Ovary (tissue), 9 donors: ENCODE data around the gene EEFSEC. TPM values are rescaled to one million over a fixed set of nuclear protein-coding genes. Genes with fewer than 3 reads are reported as not detected.
A peak's percentile ranks its signal among the peaks of the same experiment; 100 is the strongest.

Experiments used
- DNase-seq, 5 donors: peaks; one replicate each; pipeline ENCODE4 v3.0.0-alpha.2; 2019 to 2020
- H3K27ac ChIP-seq, 2 donors: fragments of 200-600 bp; one replicate each; pipeline versions ENCODE4 v1.5.1 to v1.8.0; 2019 to 2022
- H3K27me3 ChIP-seq: fragments of 200-600 bp; one replicate; pipeline ENCODE4 v1.8.0; 2022
- H3K36me3 ChIP-seq: fragments of 200-600 bp; sonication (generic); one replicate; pipeline ENCODE4 v1.5.1; 2019
- H3K4me1 ChIP-seq: one replicate; pipeline ENCODE4 v1.8.1; 2013; ENCODE audit warnings: mild to moderate bottlenecking, moderate library complexity; ENCODE audit not compliant: insufficient read depth
- H3K4me3 ChIP-seq: fragments of 200-600 bp; sonication (generic); one replicate; pipeline ENCODE4 v1.5.1; 2017
- H3K9me3 ChIP-seq, 2 donors: fragments of 200-600 bp in 1 of 2; sonication (generic) in 1 of 2; one replicate each; pipeline versions ENCODE4 v1.5.1 to v1.8.1; 2013 to 2019; ENCODE audit warnings: mild to moderate bottlenecking in 1 of 2, moderate library complexity in 1 of 2
- EP300 ChIP-seq: sonication (generic); formaldehyde crosslinking; IDR thresholded peaks from one replicate; pipeline ENCODE4 v1.6.1; 2017; ENCODE audit warnings: antibody characterized with exemption
- POLR2A ChIP-seq: fragments of 450-650 bp; IDR thresholded peaks from one replicate; pipeline ENCODE4 v1.6.1; 2017; ENCODE audit warnings: antibody characterized with exemption, mild to moderate bottlenecking, moderate library complexity
- WGBS, 3 donors: extraction: QIAGEN DNeasy Blood & Tissue Kit in 1 of 3; methylation state at CpG; one replicate each; pipeline versions ENCODE4 v1.1.5 to v1.1.7; 2013 to 2017; 5-methylcytosine and 5-hydroxymethylcytosine counted together
- intact Hi-C, 4 donors: fragments of 100-400 bp; cut with DNase I; formaldehyde crosslinking; loops; one replicate each; pipeline versions ENCODE4 v1.11.0 to v1.15.1; 2022 to 2023
- polyA plus RNA-seq, 2 donors: library from polyadenylated mRNA; stranded (reverse); fragments of 200-250 nt in 1 of 2; fragments of 350-450 nt in 1 of 2; fragmentation: Illumina TruSeq in 1 of 2; extraction: RNeasy Lipid Tissue Mini Kit (QIAGEN cat#74804) in 1 of 2; gene quantifications; one replicate each; pipeline ENCODE4 v1.2.3, GENCODE V29; 2013 to 2014
- total RNA-seq, 7 donors: library from RNA; depleted of rRNA in 2 of 7; stranded (reverse); fragments of >200 nt in 2 of 7; fragmentation: NEBNext Ultra II Directional in 3 of 7; extraction: Animal tissue kit (Norgen Biotek cat#: 25700) in 3 of 7; gene quantifications; one replicate each; pipeline versions ENCODE4 v1.1.0 to v1.2.4, GENCODE V29; 2016 to 2023
- TF ChIP-seq, protein P1 (sequence below), 3 donors: fragments of 450-650 bp in 2 of 3; fragments of 200-600 bp in 1 of 3; IDR thresholded peaks; one replicate each; pipeline versions ENCODE4 v1.5.1 to v1.8.0; 2016 to 2022; ENCODE audit warnings: antibody characterized with exemption in 3 of 3, mild to moderate bottlenecking in 1 of 3
- donor health status: DM: no; HTN: no; CAD: no; lungs with moderate emphysema.
- donor health status: DM: no; HTN: no; CAD: no.
- donor health status: Bipolar disorder and iron deficiency.
- donor health status: DM: yes; HTN: yes; CAD: no.
- donor health status: DM: no; HTN: no; CAD: no.
- donor health status: DM: yes; HTN: yes; CAD: no.

Gene EEFSEC
- total and polyA plus RNA-seq, 9 donors: 6.8 to 21.0 (median 15.4) TPM

DNA sequence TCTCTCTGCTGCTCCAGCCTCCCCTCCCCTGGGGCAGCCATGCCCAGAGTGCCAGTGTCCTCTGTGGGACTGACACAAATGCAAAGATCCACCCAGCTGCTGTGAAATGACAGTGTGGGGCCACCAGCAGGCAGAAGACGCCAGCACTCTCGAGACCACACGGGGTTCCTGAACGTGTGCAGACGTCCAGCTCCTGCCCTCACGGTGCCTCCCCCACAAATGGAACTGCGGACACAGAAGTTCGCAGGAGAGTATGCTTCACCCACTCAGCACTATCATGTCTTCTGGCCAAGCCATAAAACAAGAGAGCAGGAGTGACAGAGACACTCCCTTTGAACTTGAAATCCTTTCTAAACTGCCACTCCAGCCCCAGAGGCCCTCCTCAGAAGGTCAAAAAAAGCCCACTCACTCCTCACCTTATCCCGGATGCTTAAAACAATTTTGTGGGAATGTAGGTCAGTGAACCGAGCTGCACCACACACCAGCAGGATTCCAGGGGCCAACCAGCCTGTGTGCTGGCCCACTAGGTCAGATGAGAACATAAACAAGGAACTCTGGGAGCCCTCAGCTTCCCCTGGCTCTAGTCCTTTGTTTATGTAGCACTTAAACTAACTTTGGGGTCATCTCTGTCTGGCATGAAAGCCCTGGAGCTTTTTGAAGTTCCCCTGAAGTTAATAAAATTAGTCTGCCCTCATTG lies 200.9 kb downstream of the EEFSEC start:
- H3K27ac ChIP-seq: no peak overlapping the region
- peak in 1 of 5 donors; percentile 7 for DNase-seq
- no peaks in the 10 kb centered on the region for H3K36me3 ChIP-seq
- H3K4me3 ChIP-seq: no peak overlapping the region
- TF ChIP-seq, protein P1, sequence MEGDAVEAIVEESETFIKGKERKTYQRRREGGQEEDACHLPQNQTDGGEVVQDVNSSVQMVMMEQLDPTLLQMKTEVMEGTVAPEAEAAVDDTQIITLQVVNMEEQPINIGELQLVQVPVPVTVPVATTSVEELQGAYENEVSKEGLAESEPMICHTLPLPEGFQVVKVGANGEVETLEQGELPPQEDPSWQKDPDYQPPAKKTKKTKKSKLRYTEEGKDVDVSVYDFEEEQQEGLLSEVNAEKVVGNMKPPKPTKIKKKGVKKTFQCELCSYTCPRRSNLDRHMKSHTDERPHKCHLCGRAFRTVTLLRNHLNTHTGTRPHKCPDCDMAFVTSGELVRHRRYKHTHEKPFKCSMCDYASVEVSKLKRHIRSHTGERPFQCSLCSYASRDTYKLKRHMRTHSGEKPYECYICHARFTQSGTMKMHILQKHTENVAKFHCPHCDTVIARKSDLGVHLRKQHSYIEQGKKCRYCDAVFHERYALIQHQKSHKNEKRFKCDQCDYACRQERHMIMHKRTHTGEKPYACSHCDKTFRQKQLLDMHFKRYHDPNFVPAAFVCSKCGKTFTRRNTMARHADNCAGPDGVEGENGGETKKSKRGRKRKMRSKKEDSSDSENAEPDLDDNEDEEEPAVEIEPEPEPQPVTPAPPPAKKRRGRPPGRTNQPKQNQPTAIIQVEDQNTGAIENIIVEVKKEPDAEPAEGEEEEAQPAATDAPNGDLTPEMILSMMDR (IDR thresholded peaks at IDR 0.05): no peak
- no peak for TF ChIP-seq EP300
- TF ChIP-seq POLR2A: no peak
- no peaks in the 10 kb centered on the region for H3K9me3 ChIP-seq
- intact Hi-C loops: no loop called here
- no peaks in the 10 kb centered on the region for H3K27me3 ChIP-seq
- no peaks in the 10 kb centered on the region for H3K4me1 ChIP-seq
- whole genome bisulfite sequencing, 3 donors: 28 to 31% (median 29%) methylated on average over 10 of the region's 10 CpGs

DNA sequence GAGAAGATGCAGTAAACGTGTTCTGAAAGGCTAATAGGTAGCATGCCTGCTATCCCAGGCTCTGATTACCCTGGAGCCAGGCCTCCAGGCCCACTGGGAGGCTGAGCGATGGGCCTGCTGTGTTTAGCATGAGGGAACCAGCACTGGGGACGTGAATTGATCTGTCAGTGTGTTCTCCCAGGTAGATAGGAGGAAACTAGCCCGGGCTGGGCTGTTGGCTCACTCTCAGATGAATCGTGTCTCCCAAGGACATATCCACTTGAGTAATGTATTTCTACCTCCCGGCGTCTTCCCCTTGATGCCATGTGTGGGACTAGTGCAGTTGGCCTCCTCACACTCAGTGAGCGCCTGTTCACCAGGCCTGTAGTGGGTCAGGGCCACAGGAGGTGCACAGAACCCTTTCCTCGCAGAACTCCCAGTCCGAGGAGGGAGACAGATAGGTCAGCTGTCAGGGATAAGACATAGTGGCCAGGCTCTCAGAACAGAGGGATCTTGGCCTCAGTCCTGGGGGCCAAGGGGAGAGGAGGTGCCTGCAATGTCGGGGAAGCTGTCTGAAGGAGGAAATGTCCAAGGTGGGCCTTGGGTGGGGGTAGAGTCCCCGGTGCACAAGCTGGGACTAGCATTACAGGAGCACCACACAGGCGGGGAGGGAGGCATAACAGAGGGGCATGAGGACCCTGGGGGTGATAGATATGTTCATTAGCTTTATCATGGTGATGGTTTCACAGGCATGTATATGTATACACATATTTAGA lies 201.7 kb downstream of the EEFSEC start:
- H3K27ac ChIP-seq: no peak overlapping the region
- 63 to 68% (median 68%) methylated on average over 13 of the region's 13 CpGs for WGBS, 3 donors
- TF ChIP-seq POLR2A: no peak
- TF ChIP-seq EP300: no peak
- TF ChIP-seq, protein P1 (IDR thresholded peaks at IDR 0.05): no peak
- DNase-seq: peak in 1 of 5 donors; percentile 10
- intact Hi-C loops: no loop called here
- no peaks in the 10 kb centered on the region for H3K27me3 ChIP-seq
- H3K36me3 ChIP-seq: no peaks in the 10 kb centered on the region
- no peaks in the 10 kb centered on the region for H3K9me3 ChIP-seq
- H3K4me1 ChIP-seq: no peaks in the 10 kb centered on the region
- H3K4me3 ChIP-seq: no peak overlapping the region

DNA sequence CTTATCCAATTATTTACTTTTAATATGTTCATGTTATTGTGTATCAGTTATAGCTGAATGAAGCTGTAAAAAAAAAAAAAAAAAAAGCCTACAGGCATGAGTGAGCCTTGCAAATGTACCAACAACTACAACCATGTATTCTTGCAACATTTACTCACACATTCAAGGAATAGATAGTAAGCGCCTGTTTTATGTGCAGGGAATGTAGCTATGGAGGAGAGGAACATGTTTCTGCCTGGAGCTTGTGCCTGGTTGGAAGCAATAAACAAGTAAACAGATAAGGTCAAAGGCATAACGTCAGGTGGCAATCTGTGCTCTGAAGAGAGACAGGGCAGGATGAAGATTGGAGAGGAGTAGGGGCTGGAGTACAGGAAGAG lies 202.2 kb downstream of the EEFSEC start:
- DNase-seq: no peak
- no peaks in the 10 kb centered on the region for H3K4me1 ChIP-seq
- H3K27ac ChIP-seq: no peak overlapping the region
- intact Hi-C loops: no loop called here
- no peaks in the 10 kb centered on the region for H3K27me3 ChIP-seq
- H3K4me3 ChIP-seq: no peak overlapping the region
- 84 to 95% (median 92%) methylated on average over 2 of the region's 2 CpGs for WGBS, 3 donors
- no peaks in the 10 kb centered on the region for H3K36me3 ChIP-seq
- no peaks in the 10 kb centered on the region for H3K9me3 ChIP-seq
- no peak for TF ChIP-seq POLR2A
- no peak for TF ChIP-seq EP300

DNA sequence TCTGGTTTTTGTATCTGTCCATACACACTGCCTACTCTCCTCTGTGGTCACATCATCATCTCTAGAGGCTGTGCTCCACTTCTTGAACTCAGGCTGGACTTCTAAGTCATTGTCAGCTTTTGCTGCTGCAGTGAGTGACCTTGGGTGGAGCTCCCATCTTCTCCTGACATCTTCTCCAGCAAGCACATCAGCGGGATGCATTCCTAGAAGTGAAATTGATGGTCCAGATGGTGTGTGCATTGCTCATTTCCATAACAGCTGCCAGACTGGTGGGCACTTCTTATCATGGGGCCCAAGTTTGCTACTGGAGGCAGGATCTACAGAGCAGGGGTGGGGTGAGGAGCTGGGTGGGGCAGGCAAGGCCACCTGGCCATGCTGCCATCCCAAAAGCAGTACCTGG lies 203.5 kb downstream of the EEFSEC start:
- WGBS, 3 donors: 76 to 86% (median 77%) methylated on average over 1 of the region's 1 CpG
- intact Hi-C loops: no loop called here
- H3K4me3 ChIP-seq: no peak overlapping the region
- H3K9me3 ChIP-seq: no peaks in the 10 kb centered on the region
- no peak overlapping the region for H3K27ac ChIP-seq
- TF ChIP-seq, protein P1 (IDR thresholded peaks at IDR 0.05): no peak
- no peak for TF ChIP-seq POLR2A
- no peak for TF ChIP-seq EP300
- peak in 1 of 5 donors; percentile 2 for DNase-seq
- H3K36me3 ChIP-seq: no peaks in the 10 kb centered on the region
- no peaks in the 10 kb centered on the region for H3K27me3 ChIP-seq
- no peaks in the 10 kb centered on the region for H3K4me1 ChIP-seq

DNA sequence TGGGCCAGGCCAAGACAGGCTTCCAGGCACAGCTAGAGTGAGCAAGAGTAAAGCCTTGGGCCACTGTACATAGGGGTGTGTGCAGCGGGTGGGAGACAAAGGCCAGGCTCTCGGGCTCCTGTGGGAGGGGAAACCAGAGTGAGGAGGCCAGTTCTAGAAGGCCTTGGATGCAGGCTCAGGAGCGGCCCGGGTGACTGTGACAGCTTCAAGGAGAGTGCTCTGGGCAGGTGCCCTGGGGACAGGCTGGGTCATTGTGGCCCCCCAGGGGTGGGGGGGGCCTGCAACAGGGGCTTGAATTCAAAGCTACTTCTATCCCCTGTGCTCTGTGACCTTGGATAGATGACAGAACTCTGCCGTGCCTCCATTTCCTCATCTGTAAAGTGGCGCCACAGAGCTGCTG lies 204.3 kb downstream of the EEFSEC start:
- no peak for DNase-seq
- Histone ChIP-seq H3K36me3 (no peaks in the 10 kb centered on the region), H3K4me3 (no peak overlapping the region), H3K4me1 (no peaks in the 10 kb centered on the region), H3K9me3 (no peaks in the 10 kb centered on the region), H3K27me3 (no peaks in the 10 kb centered on the region), H3K27ac (no peak overlapping the region)
- TF ChIP-seq, protein P1 (IDR thresholded peaks at IDR 0.05): no peak
- TF ChIP-seq EP300 (no peak), POLR2A (no peak)
- 88 to 95% (median 93%) methylated on average over 6 of the region's 6 CpGs for WGBS, 3 donors
- intact Hi-C loops: no loop called here
